Right forelimb (tissue), 1 donor: ENCODE results near the gene SPACA7.
"Not testable (repeated sequence)": the region's sequence is repeated elsewhere in the genome, so short reads cannot be mapped to it uniquely, and the experiment has no call there.

ENCODE experiments used
- DNase-seq: peaks from one replicate; pipeline ENCODE4 v3.0.0-alpha.2; 2018

SPACA7 gene

DNA sequence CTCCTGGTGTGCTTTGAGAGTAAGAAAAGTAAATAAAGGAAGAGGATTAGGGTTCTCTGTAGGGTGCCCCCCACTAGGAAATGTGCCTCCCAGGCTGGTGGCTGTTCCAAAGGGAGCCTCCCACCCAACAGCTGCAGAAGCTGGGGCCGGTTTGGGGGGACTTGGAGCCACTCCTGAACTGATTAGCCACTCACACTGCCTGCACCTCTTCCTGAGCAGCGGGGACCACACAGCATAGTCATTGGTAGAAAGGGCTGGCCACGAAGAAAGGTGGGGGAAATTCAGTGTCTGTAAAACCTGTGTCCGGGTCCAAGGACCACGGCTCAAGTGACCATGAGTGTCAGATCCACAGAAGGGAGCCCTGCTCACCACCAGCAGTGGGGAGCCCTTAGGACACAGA, 55.6 kb downstream of the SPACA7 start:
- DNase-seq = no peak

DNA sequence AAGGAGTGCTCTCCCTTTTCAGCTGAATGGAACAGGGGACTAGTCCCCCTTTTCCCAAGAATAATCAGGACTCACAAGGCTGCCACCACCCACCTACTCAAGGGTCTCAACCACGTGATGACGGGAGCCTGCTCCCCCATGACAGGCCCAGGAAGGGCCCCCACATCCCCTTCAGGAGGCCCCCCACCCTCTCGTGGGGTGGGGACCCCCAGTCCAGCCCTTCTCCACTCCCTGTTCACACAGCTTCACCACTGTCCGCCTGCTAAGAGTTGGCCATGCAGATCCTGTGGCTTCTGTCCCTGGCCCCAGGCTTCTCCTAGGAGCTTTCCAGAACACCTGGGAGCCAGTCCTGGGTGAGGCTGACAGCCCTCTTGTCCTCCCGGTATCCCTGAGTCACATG, 56.6 kb downstream of the SPACA7 start:
- DNase-seq = not testable (repeated sequence)

DNA sequence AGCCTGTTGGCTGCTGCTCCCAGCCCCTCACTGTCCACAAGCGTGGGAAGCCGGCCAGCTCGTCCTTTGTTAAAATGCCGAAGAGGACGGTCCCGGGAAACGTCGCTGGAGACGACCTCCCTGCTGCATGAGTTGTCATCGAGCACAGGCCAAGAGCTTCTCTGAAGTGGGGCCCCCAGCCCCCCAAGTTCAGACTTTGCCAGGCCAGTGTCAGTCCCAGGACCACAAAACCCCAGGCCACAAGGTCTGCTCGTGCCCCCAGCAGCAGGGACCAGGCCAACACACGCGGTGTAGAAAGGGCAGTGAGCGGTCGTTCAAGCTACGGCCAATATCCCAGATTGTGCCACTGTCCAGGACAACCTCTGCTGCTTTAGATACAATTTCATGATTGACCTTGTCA, 57.4 kb downstream of the SPACA7 start:
- DNase-seq = not testable (repeated sequence)

DNA sequence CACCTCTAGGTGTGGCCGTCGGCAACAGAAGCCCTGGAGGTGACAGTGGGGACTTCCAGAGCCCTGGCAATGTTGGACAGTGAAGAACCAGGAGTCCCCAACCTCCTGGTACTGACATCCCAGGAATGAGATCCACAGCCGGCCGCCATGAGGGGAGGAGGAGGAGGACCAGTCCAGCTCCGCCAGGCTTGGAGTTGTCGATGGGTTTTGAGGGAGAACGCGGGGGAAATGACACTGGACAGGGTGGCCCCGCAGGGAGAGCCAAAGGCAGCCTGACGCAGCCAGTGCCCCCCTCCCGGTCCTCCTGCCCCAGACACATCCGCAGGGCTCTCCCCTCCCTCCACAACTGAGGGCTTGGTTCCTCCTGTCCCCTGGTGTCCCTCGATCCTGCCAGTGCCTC, 57.9 kb downstream of the SPACA7 start:
- no peak for DNase-seq

DNA sequence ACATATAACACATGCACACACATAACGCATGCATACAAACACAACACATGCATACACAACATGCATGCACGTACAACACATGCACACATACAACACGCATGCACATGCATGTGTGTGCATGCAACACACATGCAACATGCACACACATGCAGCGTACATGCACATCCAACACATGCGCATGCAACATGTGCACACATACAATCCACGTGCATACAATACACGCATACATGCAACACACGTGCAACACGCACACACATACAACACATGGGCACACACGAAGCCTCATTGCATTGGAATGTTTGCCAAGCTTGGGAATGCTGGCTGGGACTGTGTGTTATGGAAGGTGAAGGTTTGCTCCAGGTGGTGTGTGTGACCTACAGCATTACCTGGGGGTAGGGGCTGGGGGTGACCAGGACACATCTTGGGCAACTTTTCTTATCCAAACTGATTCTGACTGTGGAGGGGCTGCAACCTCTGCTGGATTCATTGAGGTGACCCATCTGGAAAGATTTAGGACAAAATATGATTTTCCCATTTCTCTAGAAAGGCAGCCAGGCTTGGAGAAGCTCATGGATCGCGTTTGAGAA, 58.9 kb downstream of the SPACA7 start:
- DNase-seq = no peak

DNA sequence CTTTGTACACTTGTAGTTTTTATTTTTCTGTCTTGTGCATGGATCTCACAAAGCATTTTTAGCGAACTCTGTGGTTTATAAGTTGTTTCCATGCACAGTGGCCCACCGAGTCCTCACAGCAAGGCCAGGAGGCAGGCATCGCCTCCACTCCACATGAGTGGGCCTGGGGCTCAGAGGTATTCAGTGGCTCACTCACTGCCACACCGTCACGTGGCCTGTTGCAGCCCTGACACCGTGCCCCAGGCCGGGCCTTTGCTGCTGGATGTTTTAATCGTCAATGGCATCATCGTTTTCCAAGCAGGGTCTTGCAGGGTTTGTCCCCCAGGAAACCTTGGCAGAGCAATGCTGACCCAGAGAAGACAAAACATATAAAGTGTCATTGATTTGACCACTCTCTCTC, 59.8 kb downstream of the SPACA7 start:
- DNase-seq = no peak

DNA sequence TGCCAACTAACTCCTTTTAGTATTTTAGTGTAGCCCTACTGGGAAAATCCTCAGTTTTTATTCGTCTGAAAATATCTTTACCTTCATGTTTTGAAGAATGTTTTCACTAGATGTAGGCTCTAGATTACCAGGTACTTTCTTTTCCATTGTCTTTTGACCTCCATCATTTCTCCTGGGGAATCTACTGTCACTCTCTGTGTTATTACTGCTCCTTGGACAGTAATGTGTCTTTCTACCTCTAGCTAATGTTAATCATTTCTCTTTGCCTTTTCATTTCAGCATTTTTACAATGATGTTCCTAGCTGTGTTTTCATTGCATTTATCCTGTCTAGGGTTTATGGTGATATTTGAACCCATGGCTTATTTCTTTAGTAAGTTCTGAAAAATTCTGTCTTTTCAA, 61.9 kb downstream of the SPACA7 start:
- DNase-seq = no peak

DNA sequence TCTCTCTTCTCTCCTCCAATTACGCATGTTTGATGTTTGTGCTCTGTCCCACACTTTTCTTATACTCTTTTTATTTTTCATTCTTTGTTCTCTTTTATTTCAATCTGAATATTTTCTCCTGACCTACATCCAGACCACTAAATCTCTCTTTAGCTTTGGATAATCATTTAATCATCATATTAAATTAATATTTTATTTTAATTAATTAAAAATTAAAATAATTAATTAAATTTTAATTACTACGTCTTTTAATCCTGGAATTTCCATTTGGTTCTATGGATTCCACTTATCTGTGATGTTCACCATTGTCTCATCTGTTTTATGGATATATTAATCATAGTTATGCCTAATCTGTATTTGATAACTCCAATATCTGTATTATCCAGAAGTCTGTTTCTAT, 62.4 kb downstream of the SPACA7 start:
- no peak for DNase-seq

DNA sequence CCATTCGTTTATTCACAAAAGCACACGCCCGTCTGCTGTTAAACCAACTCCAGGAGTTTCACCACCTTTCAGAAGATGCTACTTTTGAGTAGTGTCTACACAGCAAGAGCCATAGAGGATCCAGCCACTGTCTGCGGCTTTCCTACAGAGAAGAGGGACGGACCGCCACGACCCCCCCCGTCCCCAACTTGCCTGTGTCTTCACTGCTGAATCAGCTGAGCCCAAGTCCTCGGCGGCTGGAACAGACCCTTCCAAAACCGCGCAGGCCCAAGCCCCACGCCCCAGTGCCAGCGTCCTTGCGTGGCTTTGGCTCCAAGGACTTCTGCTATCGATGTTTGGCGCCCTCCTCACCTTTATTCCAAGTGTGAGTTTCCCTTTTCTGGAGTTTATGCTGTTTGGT, 65.1 kb downstream of the SPACA7 start:
- no peak for DNase-seq

DNA sequence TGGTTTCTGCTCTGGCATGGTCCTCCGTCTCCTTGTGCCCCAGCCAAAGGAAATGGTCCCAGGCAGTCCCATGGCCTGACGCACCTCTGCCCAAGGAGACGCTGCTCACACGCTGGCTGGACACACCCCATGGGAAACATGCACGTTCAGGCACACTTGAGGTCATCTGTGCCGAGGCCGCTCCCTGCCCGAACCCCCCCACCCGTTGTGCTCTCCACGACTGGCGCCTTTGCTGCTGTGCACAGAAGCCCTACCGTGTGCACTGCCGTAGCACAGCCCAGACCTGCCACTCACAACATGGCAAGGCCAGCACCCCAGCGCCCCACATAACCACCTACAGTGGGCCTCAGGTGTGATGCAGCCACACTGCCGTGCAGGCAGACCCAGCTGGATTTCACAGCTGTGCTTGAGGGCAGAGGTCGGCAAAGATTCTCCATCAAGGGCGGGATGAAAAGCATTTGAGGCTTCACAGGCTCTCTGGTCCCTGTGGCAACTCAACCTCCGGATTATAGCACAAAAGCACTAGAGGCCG, 65.7 kb downstream of the SPACA7 start:
- DNase-seq = no peak

DNA sequence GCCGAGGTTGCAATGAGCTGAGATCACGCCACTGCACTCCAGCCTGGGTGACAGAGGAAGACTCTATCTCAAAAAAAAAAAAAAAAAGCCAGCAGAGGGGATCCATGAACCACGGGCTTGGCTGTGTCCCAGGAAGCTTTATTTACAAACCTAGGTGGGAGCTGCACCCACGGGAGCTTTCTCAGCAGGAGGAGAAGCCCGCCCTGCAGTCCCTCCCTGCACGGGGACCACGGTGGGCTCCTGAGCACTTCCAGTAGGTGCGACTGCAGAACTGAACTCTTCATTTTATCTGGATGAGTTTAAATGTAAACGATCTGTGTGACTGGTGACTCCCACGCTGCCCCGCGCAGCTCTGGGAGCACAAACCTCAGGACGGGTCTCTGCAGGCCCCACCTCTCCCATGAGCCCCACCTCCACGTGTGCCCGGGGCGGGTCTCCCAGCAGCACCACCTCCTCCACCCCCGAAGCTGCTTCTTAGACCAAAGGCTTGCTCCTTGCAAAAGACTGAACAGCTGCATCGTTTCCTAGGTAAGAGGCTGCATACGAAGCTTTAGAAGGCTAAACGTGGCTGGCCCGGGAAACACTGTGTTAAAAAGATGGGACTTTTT, 66.4 kb downstream of the SPACA7 start:
- DNase-seq = no peak

DNA sequence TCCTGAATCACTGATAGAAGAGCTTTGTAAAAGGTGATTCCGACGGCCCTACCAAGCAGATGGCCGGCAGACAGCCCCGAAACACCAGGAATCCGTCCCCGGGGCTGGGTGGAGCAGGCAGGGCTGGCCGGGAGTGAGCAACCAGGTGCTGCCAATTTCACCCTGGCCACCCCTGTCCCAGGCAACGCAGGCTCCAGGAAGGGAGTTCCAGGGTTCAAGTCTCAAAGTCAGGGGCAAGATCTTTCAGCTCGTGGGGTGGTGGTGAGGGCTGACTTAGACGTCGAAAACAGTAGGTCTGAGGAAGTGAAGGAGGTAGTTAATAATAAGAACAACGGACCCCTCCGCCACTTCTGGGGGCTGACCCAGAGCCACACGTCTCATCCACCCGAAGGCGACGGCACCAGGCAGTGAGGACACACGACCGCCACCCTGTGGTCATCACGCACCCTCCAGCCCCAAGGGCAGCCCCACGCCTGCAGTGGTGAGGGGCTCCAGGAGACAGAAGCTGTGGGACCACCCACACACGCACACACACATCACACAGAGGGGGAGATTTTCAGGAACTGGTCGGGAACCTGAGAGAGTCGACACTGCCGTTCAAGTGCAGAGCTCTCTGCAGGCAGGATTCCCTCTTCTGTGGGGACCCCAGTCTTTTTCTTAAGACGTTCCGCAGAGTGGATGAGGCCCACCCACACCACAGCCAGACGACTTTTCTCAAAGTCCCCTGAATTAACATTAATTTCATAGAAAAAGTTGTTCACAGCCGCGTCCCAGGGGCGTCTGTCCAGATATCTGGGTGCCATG, 67.2 kb downstream of the SPACA7 start:
- no peak for DNase-seq

DNA sequence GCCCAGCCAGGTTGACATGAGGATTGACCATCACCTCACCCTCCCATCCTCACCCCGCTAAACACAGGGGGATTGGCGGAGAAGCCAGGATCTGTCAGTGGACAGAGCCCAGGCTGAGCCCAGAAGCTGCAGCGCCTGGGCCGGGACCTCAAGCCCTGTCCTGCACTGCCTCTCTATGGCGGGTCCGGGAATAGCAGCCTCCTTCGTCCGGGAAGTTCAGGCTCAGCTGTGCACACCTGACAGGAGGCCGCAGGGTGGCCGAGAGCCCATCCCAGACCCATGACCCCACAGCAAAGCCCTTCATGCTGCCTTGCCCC, 67.8 kb downstream of the SPACA7 start:
- peak; percentile 82 for DNase-seq

DNA sequence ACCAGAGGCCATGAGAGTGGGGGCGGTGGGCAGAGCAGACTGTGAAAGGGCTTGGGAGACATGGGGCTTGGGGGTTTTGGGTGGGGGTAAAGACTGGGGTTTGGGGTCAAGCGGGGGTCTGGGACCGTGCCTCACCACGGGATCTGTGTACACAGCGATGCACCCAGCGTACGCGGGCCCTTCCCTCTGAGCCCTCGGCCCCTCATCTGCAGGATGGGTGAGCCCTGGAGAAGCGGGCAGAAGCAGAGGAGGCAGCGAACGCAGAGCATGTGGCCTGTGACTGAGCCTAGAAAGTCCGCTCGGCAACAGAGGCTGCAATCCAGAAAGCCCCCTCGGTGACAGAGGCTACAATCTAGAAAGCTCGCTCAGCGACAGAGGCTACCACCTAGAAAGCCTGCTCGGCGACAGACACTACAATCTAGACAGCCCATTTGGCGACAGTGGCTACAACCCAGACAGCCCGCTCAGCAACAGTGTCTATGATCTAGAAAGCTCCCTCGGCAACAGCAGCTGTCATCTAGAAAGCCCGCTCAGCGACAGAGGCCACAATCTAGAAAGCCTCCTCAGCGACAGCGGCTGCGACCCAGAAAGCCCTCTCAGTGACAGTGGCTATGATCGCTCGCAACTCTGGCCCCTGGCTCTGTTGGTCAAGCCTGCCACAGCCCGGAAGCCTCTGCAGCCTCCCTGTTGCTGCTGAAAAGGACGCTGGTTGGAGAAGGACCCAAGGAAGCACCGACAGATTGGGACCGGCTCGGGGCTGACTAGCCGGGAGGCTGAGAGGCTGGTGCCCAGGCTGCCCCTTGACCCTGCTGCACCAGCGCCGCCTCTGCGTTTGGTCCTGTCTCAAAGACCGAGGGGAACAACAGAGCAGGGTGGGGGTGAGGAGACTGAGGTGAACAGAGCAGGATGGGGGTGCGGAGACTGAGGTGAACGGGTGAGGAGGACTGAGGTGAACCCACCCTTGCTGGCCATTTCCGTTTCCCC, 68.6 kb downstream of the SPACA7 start:
- no peak for DNase-seq

DNA sequence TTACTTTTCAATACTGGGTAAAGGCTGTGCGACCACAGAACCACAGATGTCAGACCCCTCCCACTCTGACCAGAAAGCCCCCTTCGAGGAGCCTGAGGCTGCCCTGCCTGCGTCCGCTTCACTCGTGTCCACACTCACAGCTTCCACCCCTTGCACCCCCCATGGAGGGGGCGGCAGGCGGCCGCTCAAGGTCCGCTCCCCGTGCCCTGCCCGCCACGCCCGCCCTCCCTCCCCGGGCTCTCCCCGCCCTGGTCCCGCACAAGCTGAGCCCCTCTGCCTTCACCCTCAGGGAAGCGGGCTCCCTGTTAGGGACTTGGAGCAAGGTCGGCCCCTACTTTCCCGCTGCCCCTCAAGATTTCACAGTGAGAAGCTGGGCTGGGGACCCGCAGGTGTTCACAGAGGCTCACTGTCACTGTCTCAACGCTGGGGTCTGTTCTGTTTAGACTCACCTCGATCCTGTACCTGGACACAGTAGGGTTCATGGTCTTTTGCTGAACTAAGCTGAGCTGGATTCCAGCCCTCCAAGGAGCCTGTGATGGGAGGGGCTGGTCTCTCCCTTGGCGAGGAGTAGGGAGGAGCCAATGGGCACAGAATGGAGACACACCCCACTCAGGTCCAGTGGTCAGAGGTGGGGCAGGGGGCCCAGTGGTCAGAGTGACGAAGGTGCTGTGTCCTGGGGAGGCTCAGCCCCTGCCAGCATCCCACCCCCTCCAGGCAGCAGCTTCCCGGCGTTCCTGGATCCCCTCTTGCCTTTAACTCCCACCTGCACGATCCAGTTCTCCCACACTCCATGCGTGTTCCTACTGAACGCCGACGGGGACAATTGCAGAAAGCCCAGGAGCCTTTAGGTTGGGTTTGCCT, 69.5 kb downstream of the SPACA7 start:
- DNase-seq = no peak

DNA sequence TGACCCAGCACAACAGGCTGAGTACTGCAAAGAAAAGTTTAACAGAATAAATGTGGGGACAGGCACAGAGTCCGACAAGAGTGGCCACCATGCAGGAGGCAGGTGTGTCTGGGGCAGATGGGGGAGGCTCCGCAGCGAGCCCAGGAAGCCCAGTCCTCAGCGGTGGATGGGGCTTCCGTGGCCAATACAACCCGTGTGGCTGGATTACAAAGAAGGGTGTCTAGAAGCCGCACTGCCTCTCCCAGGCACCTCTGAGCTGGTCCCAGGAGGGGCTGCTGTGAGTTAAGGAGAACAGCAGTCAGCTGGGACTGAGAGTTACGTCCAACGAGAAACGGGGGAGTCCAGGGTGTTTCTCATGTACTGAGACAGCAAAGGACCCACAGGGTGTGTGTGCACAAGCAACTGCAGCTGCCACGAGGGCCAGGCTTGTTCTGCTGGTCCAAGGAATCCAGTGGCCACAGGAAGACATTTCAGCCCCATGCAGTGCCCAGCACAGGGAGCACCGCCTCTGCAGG, 70.2 kb downstream of the SPACA7 start:
- DNase-seq = no peak

DNA sequence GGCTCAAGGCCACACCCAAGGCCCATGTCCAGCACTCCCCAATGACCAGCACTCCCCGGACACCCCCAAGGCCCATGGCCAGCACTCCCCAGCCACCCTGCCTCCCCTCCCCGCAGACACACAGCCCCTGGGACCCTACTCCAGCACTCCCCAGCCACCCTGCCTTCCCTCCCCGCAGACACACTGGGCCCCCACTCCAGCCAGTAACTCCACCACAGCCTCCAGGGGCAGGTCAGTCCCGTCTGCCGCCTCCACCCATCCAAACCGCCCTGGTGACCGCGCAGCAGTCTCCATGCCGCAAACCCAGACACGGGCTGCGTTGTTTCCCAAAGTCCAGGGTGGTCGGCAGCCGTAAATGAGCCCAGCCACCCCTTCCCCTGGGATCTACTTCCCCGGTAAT, 70.7 kb downstream of the SPACA7 start:
- no peak for DNase-seq

DNA sequence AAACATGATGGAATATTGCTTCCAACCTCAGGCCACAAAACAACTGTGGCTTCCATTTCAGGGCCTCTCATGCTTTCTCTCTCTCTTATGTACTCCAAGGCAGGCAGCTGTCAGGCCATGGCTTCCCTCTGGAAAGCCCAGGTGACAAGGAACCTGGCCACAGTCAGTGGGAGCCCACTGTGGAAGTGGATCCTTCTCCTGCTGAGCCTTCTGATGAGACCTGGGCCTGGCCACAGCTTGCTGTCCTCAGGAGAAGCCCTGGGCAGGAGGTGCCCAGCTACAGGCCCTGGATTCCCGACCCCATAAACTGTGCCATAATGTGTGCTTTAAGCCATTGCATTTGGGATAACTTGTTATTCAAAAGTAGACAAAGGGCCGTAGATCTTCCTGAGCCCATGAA, 71.2 kb downstream of the SPACA7 start:
- DNase-seq = no peak

DNA sequence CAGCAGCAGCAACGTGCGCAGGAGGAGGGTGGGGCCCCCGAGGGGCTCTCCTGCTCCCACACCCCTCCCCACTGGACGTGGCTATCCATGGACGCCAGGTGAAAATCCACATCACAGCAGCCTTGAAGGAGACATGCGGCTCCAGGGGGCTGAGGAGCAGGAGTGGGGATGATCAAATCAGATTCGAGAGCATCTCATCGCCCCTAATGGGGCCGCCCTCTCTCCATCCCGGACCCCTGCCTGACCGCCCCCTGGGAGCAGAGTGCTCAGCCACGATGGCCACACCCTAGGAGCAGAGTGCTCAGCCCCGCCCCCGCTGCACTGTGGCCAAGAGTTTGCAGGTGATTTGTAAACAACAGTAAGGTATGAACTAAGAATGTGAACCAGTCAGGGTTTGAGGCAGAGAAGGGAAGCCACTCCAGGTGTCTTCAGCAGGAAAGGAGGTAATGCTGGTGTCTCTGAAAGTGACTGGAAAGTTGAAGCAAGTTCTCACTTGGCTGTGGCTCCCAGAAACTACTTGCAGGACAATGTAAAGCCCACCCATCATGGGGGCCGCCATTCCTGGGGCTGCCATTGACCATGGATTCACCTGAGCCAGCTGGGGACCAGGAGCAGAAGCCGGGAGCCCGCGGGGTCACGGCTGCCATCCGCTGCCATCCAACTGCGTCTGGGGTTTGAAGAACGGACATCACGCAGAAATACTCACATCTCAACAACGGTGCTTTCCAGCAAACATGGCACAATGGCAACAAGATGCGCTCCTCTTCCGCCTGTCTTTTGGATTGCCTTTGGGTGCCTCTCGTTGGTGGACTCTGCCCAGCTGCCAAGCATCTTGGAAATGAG, 71.8 kb downstream of the SPACA7 start:
- no peak for DNase-seq

DNA sequence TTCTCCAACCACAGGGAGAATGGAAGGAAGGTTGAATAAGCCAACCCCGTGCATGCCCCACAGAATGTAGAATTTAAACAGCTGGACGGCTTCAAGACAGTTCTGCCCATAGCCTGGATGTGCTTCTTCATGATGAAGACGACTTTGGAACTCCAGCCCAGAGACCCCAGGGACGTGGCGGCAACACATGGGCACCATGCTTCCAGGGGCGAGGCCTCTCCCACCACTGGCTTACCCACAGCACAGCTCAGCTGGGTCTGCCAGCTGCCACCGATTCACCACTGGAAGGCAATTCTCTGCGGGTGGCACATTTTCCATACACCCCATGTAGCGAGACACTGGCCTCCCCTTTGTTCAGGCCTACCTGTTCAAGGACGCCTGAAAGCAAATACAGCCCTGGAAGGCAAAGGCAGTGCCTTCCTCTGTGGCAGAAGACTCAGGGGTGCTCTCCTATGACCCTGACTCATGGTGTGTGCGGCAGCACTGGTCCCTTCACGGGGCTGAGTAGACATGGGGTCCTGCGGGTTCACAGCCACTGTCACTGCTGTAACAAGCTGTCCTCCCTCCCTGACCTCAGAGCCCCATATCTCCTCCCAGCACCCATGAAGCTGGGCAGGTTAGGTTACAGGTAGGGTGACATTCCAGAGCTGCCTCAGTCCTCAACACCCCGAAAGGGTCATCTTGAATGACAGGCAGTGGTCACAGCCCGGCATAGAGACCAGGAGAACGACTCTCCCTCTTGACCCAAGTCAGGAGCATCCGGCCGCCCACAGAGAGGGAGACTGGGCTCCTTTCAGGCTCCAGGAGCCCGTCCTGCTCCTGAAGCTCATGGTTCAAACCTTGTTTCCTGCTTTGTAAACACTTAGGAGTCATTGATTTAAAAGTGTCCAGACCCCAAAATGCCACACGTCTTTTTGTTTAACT, 72.7 kb downstream of the SPACA7 start:
- no peak for DNase-seq
